Tibial nerve (tissue), 4 donors: ENCODE data around the gene MATN1. TPM values are rescaled to one million over a fixed set of nuclear protein-coding genes. Genes with fewer than 3 reads are reported as not detected.

Source experiments
- DNase-seq, 2 donors: peaks; one replicate each; pipeline ENCODE4 v3.0.0-alpha.2; 2019; ENCODE audit warnings: low spot score in 2 of 2
- H3K27ac ChIP-seq, 4 donors: fragments of 200-600 bp; sonication (generic) in 3 of 4; one replicate each; pipeline ENCODE4 v1.5.1; 2017 to 2019; ENCODE audit warnings: mild to moderate bottlenecking in 1 of 4
- H3K27me3 ChIP-seq, 2 donors: fragments of 200-600 bp; sonication (generic) in 1 of 2; one replicate each; pipeline versions ENCODE4 v1.5.1 to v1.6.0; 2017 to 2019
- H3K36me3 ChIP-seq, 3 donors: fragments of 200-600 bp; sonication (generic); one replicate each; pipeline ENCODE4 v1.5.1; 2018 to 2019
- H3K4me1 ChIP-seq, 4 donors: fragments of 200-600 bp; sonication (generic) in 3 of 4; one replicate each; pipeline ENCODE4 v1.5.1; 2017 to 2019
- H3K4me3 ChIP-seq, 4 donors: fragments of 200-600 bp; sonication (generic) in 3 of 4; one replicate each; pipeline ENCODE4 v1.5.1; 2017 to 2019; ENCODE audit warnings: mild to moderate bottlenecking in 1 of 4, moderate library complexity in 1 of 4
- H3K9me3 ChIP-seq, 4 donors: fragments of 200-600 bp; sonication (generic) in 3 of 4; one replicate each; pipeline ENCODE4 v1.5.1; 2017 to 2019
- CTCF ChIP-seq, 5 experiments: fragments of 200-600 bp in 3 of 5; fragments of 450-650 bp in 2 of 5; sonication (generic) in 3 of 5; IDR thresholded peaks; one replicate each; pipeline ENCODE4 v1.5.1; 2016 to 2019; ENCODE audit warnings: antibody characterized with exemption in 5 of 5, mild to moderate bottlenecking in 3 of 5, moderate library complexity in 2 of 5
- EP300 ChIP-seq, 2 donors: sonication (generic); formaldehyde crosslinking; IDR thresholded peaks; one replicate each; pipeline ENCODE4 v1.6.1; 2017; ENCODE audit warnings: antibody characterized with exemption in 2 of 2, mild to moderate bottlenecking in 1 of 2
- POLR2A ChIP-seq, 2 donors: fragments of 450-650 bp; IDR thresholded peaks; one replicate each; pipeline ENCODE4 v1.6.1; 2017; ENCODE audit warnings: antibody characterized with exemption in 2 of 2, mild to moderate bottlenecking in 2 of 2, moderate library complexity in 2 of 2
- WGBS, 2 donors: methylation state at CpG; one replicate each; pipeline ENCODE4 v1.1.5; 2018; 5-methylcytosine and 5-hydroxymethylcytosine counted together
- total RNA-seq, 4 donors: library from RNA; depleted of rRNA; stranded (reverse); fragments of >200 nt; gene quantifications; one replicate each; pipeline ENCODE4 v1.1.0, GENCODE V29; 2016

MATN1 gene
- total RNA-seq, 4 donors from 2014 or later = not detected

- DNase-seq = no peak
- WGBS, 2 donors = 74 to 75% methylated on average over 3 of the region's 3 CpGs
- H3K4me1 ChIP-seq = peaks cover 0 to 55% (median 37%) of the 10 kb centered on the region in 4 donors
- H3K4me3 ChIP-seq = peak overlapping the region in 2 of 4 donors; percentile 2 to 11
- no peaks in the 10 kb centered on the region for H3K36me3 ChIP-seq
- H3K27ac ChIP-seq = peak overlapping the region in 2 of 4 donors; percentile 32 to 72
- H3K9me3 ChIP-seq = no peaks in the 10 kb centered on the region
- no peak for TF ChIP-seq POLR2A (IDR thresholded peaks at IDR 0.05)
- no peak for TF ChIP-seq CTCF (IDR thresholded peaks at IDR 0.05)
- no peak for TF ChIP-seq EP300 (IDR thresholded peaks at IDR 0.05)
- H3K27me3 ChIP-seq = peaks cover 0 to 6% of the 10 kb centered on the region in 2 donors
These were observed 29.7 kb upstream of the MATN1 start for GRCh38 chr1:30753118-30753517.

GRCh38 chr1:30752651-30752908, 29.2 kb upstream of the MATN1 start:
- TF ChIP-seq EP300 (IDR thresholded peaks at IDR 0.05) (no peak), CTCF (IDR thresholded peaks at IDR 0.05) (no peak), POLR2A (IDR thresholded peaks at IDR 0.05) (no peak)
- Histone ChIP-seq H3K4me3 (no peak overlapping the region), H3K4me1 (peaks cover 0 to 55% (median 36%) of the 10 kb centered on the region in 4 donors), H3K36me3 (no peaks in the 10 kb centered on the region), H3K27me3 (peaks cover 0 to 6% of the 10 kb centered on the region in 2 donors), H3K27ac (peak overlapping the region in 1 of 4 donors; percentile 72), H3K9me3 (no peaks in the 10 kb centered on the region)
- DNase-seq = no peak
- WGBS, 2 donors = 76 to 77% methylated on average over 9 of the region's 9 CpGs

- Histone ChIP-seq H3K27ac (peak overlapping the region in 2 of 4 donors; percentile 72 to 73), H3K4me3 (no peak overlapping the region), H3K27me3 (peaks cover 0 to 6% of the 10 kb centered on the region in 2 donors), H3K9me3 (no peaks in the 10 kb centered on the region), H3K36me3 (no peaks in the 10 kb centered on the region), H3K4me1 (peaks cover 0 to 60% (median 31%) of the 10 kb centered on the region in 4 donors)
- no peak for DNase-seq
- no peak for TF ChIP-seq EP300 (IDR thresholded peaks at IDR 0.05)
- no peak for TF ChIP-seq POLR2A (IDR thresholded peaks at IDR 0.05)
- TF ChIP-seq CTCF (IDR thresholded peaks at IDR 0.05) = no peak
- WGBS, 2 donors = 86 to 89% methylated on average over 8 of the region's 8 CpGs
These were observed 28.7 kb upstream of the MATN1 start for GRCh38 chr1:30751830-30752650.

- WGBS, 2 donors = 83 to 87% methylated on average over 5 to 10 of the region's 10 CpGs
- TF ChIP-seq POLR2A (IDR thresholded peaks at IDR 0.05) (no peak), EP300 (IDR thresholded peaks at IDR 0.05) (no peak), CTCF (IDR thresholded peaks at IDR 0.05) (no peak)
- H3K9me3 ChIP-seq = no peaks in the 10 kb centered on the region
- H3K4me1 ChIP-seq = peaks cover 0 to 72% (median 29%) of the 10 kb centered on the region in 4 donors
- no peak overlapping the region for H3K4me3 ChIP-seq
- H3K27ac ChIP-seq = peak overlapping the region in 2 of 4 donors; percentile 72 to 73
- no peak for DNase-seq
- peaks cover 0 to 6% of the 10 kb centered on the region in 2 donors for H3K27me3 ChIP-seq
- no peaks in the 10 kb centered on the region for H3K36me3 ChIP-seq
These were observed 27.4 kb upstream of the MATN1 start for GRCh38 chr1:30750731-30751291.
